IMR-90 (cell line): ENCODE data around the gene GINS3. TPM values are rescaled to one million over a fixed set of nuclear protein-coding genes. Genes with fewer than 3 reads are reported as not detected.

Source experiments
- ATAC-seq: fragments of 200-7000 bp; cut with Tn5 transposase; 2 replicates; pipeline ENCODE4 v1.9.1; 2020; ENCODE audit warnings: low read depth, mild to moderate bottlenecking, moderate library complexity
- BruUV-seq: library from RNA; stranded (reverse); fragments of 400-500 nt; replicated peaks from 2 replicates; lab custom pipeline; 2021; lab: Mats Ljungman, UMichigan
- CTCF ChIA-PET: fragments of 300-600 bp; formaldehyde crosslinking; extraction: SDS; loops from one replicate; lab custom pipeline; 2021; ENCODE audit warnings: antibody characterized with exemption; lab: Yijun Ruan, JAX
- POLR2A ChIA-PET: fragments of 300-600 bp; sonication (Branson Sonifier 250); formaldehyde crosslinking; loops from one replicate; lab custom pipeline; 2022; ENCODE audit warnings: antibody characterized with exemption; ENCODE audit not compliant: unreplicated experiment; lab: Charles Lee
- DNase-seq: peaks from one replicate; pipeline ENCODE4 v3.0.0; 2013
- H2AFZ ChIP-seq: replicated peaks from 2 replicates; pipeline ENCODE3; 2013; ENCODE audit warnings: low read length, mild to moderate bottlenecking; ENCODE audit not compliant: poor library complexity
- H2AK5ac ChIP-seq: 2 replicates; pipeline ENCODE4 v1.6.1; 2013; ENCODE audit warnings: low read depth, low read length, inconsistent platforms
- H2AK9ac ChIP-seq: replicated peaks from 2 replicates; pipeline ENCODE3; 2013; ENCODE audit warnings: mild to moderate bottlenecking, low read depth, low read length, moderate library complexity; ENCODE audit not compliant: poor library complexity
- H2BK120ac ChIP-seq: 2 replicates; pipeline ENCODE4 v1.6.1; 2013; ENCODE audit warnings: low read depth, low read length, inconsistent platforms
- H2BK15ac ChIP-seq: 3 replicates; pipeline ENCODE4 v1.6.1; 2013; ENCODE audit warnings: low read depth, low read length, inconsistent platforms
- H2BK20ac ChIP-seq: 2 replicates; pipeline ENCODE4 v1.6.1; 2013; ENCODE audit warnings: low read depth, mild to moderate bottlenecking, inconsistent platforms, low read length, moderate library complexity
- H2BK5ac ChIP-seq: 2 replicates; pipeline ENCODE4 v1.6.1; 2013; ENCODE audit warnings: mild to moderate bottlenecking, low read depth, low read length, inconsistent platforms; ENCODE audit not compliant: poor library complexity, severe bottlenecking
- H3K14ac ChIP-seq: replicated peaks from 2 replicates; pipeline ENCODE4 v1.6.1; 2013; ENCODE audit warnings: low read depth, low read length, inconsistent platforms
- H3K18ac ChIP-seq: 2 replicates; pipeline ENCODE4 v1.6.1; 2013; ENCODE audit warnings: low read depth, low read length, control low read depth
- H3K23ac ChIP-seq: 2 replicates; pipeline ENCODE4 v1.6.1; 2013; ENCODE audit warnings: low read depth, low read length, inconsistent platforms
- H3K27ac ChIP-seq: 2 replicates; pipeline ENCODE4 v1.5.1; 2013; ENCODE audit warnings: mild to moderate bottlenecking, control low read depth, low read length; ENCODE audit not compliant: insufficient read depth
- H3K27me3 ChIP-seq: 2 replicates; pipeline ENCODE4 v1.6.1; 2013; ENCODE audit warnings: low read length; ENCODE audit not compliant: control insufficient read depth, insufficient read depth
- H3K36me3 ChIP-seq: 2 replicates; pipeline ENCODE4 v1.6.1; 2013; ENCODE audit warnings: low read length, mixed read lengths; ENCODE audit not compliant: control insufficient read depth, insufficient read depth
- H3K4ac ChIP-seq: 2 replicates; pipeline ENCODE4 v1.6.1; 2013; ENCODE audit warnings: low read depth, low read length, inconsistent platforms
- H3K4me1 ChIP-seq: 2 replicates; pipeline ENCODE4 v1.6.1; 2013; ENCODE audit warnings: low read length, mixed read lengths; ENCODE audit not compliant: control insufficient read depth, insufficient read depth
- H3K4me2 ChIP-seq: 2 replicates; pipeline ENCODE4 v1.6.1; 2013; ENCODE audit warnings: low read depth, mild to moderate bottlenecking, control low read depth, low read length, moderate library complexity
- H3K4me3 ChIP-seq: 2 replicates; pipeline ENCODE4 v1.5.1; 2013; ENCODE audit warnings: low read depth, mild to moderate bottlenecking, control low read depth, low read length, moderate library complexity; ENCODE audit not compliant: insufficient read depth
- H3K56ac ChIP-seq: 2 replicates; pipeline ENCODE4 v1.6.1; 2013; ENCODE audit warnings: low read length, inconsistent platforms; ENCODE audit not compliant: insufficient read depth; ENCODE audit errors: extremely low read depth
- H3K79me1 ChIP-seq, 2 experiments: 2 replicates each; pipeline ENCODE4 v1.6.1; 2013; ENCODE audit warnings: low read length in 2 of 2, inconsistent platforms in 1 of 2, low read depth in 1 of 2
- H3K9ac ChIP-seq: 2 replicates; pipeline ENCODE4 v1.6.1; 2013; ENCODE audit warnings: low read depth, low read length, control low read depth
- H3K9me1 ChIP-seq: 2 replicates; pipeline ENCODE4 v1.6.1; 2013; ENCODE audit warnings: low read length, inconsistent platforms; ENCODE audit not compliant: insufficient read depth
- H3K9me3 ChIP-seq: 2 replicates; pipeline ENCODE4 v1.6.1; 2013; ENCODE audit warnings: low read length; ENCODE audit not compliant: control insufficient read depth, insufficient read depth
- H4K20me1 ChIP-seq: 2 replicates; pipeline ENCODE4 v1.6.1; 2013; ENCODE audit warnings: low read length, inconsistent platforms; ENCODE audit not compliant: insufficient read depth
- H4K5ac ChIP-seq: 2 replicates; pipeline ENCODE4 v1.6.1; 2013; ENCODE audit warnings: mild to moderate bottlenecking, low read depth, low read length, control low read depth
- H4K8ac ChIP-seq, 2 experiments: 2 replicates each; pipeline ENCODE4 v1.6.1; 2013; ENCODE audit warnings: low read depth in 2 of 2, low read length in 2 of 2, control low read depth in 1 of 2, inconsistent platforms in 1 of 2
- H4K91ac ChIP-seq: 2 replicates; pipeline ENCODE4 v1.6.1; 2013; ENCODE audit warnings: low read depth, low read length, inconsistent platforms; ENCODE audit not compliant: insufficient read depth
- CEBPB ChIP-seq: IDR thresholded peaks from 2 replicates; pipeline ENCODE4 v1.6.1; 2012; ENCODE audit warnings: low read depth, low read length, improper control_type of control experiment
- MAZ ChIP-seq: IDR thresholded peaks from 2 replicates; pipeline ENCODE4 v1.6.1; 2012; ENCODE audit warnings: low read depth, mild to moderate bottlenecking, low read length, improper control_type of control experiment, moderate library complexity, borderline replicate concordance
- NFE2L2 ChIP-seq: fragments of 150-350 bp; IDR thresholded peaks from 2 replicates; pipeline ENCODE4 v1.6.1; 2016; ENCODE audit warnings: low read depth, mild to moderate bottlenecking, low read length
- POLR2A ChIP-seq: IDR thresholded peaks from 2 replicates; pipeline ENCODE4 v1.6.1; 2012; ENCODE audit warnings: mild to moderate bottlenecking, low read depth, low read length
- RAD21 ChIP-seq: IDR thresholded peaks from 2 replicates; pipeline ENCODE4 v1.6.1; 2012; ENCODE audit warnings: low read length, improper control_type of control experiment
- RFX5 ChIP-seq: IDR thresholded peaks from 2 replicates; pipeline ENCODE4 v1.8.0; 2012; ENCODE audit warnings: low read depth, mild to moderate bottlenecking, low read length, moderate library complexity
- SMC3 ChIP-seq: fragments of 150-350 bp; IDR thresholded peaks from 2 replicates; pipeline ENCODE4 v1.6.1; 2016; ENCODE audit warnings: low read depth, mild to moderate bottlenecking, antibody characterized with exemption, low read length, moderate library complexity
- WGBS, 2 experiments: methylation state at CpG; one replicate each; pipeline versions ENCODE4 v1.1.5 to v1.1.7; 2013; ENCODE audit warnings: missing lambda C conversion rate in 2 of 2; ENCODE audit not compliant: insufficient read length in 1 of 2; ENCODE audit errors: extremely low coverage in 2 of 2; 5-methylcytosine and 5-hydroxymethylcytosine counted together
- dilution Hi-C: fragments of 300-500 bp; cut with HindIII; formaldehyde crosslinking; loops from one replicate; pipeline ENCODE4 v1.14.3; 2018; ENCODE audit warnings: low sequenced_read_pairs; ENCODE audit not compliant: unreplicated experiment
- in situ Hi-C: fragments of 300-500 bp; cut with MboI; formaldehyde crosslinking; loops from 3 replicates; pipeline ENCODE4 v1.14.3; 2019; ENCODE audit warnings: low sequenced_read_pairs, inconsistent platforms, mixed read lengths
- intact Hi-C: fragments of 100-400 bp; cut with micrococcal nuclease; formaldehyde crosslinking; loops from 2 replicates; pipeline ENCODE4 v1.10.0; 2022
- polyA plus RNA-seq, 3 experiments: library from polyadenylated mRNA; depleted of rRNA; stranded (reverse); fragments of >200 nt; gene quantifications; 2 replicates each; pipeline ENCODE4 v1.2.3, GENCODE V29; 2012; ENCODE audit warnings: low replicate concordance in 1 of 3
- total RNA-seq: library from RNA; depleted of rRNA; stranded (reverse); fragments of >200 nt; gene quantifications from 2 replicates; pipeline ENCODE4 v1.2.3, GENCODE V29; 2012

GINS3 gene
- total and polyA plus RNA-seq, 2 of the 4 experiments (the other 2 are of a cell fraction), result 5.2 to 5.4 TPM

GRCh38 chr16:58425245-58425644, 33.0 kb downstream of the GINS3 start:
- H3K56ac ChIP-seq, result no peak overlapping the region
- ChIA-PET CTCF (no interaction called here), POLR2A (no interaction called here)
- H2AFZ ChIP-seq, result no peak overlapping the region
- H3K4me2 ChIP-seq, result no peak overlapping the region
- DNase-seq (no peak), ATAC-seq (no peak)
- no peak overlapping the region for H3K4me3 ChIP-seq
- no peak overlapping the region for H3K9ac ChIP-seq
- no peak overlapping the region for H3K18ac ChIP-seq
- no peak overlapping the region for H4K8ac ChIP-seq
- no TSS peak for BruUV-seq
- no peak overlapping the region for H2AK5ac ChIP-seq
- no peaks in the 10 kb centered on the region for H3K36me3 ChIP-seq
- WGBS, 2 experiments, result 38% methylated on average over 3 of the region's 8 CpGs; no CpG with 5 or more reads in 1 of the 2 experiments
- in situ Hi-C loops (no loop called here), dilution Hi-C loops (no loop called here), intact Hi-C loops (no loop called here)
- H3K9me1 ChIP-seq, result no peaks in the 10 kb centered on the region
- H2BK5ac ChIP-seq, result no peak overlapping the region
- no peak overlapping the region for H4K91ac ChIP-seq
- peaks cover 14% of the 10 kb centered on the region; the same call in 1 of the 2 replicates for H3K27me3 ChIP-seq
- no peak overlapping the region for H3K27ac ChIP-seq
- no peak overlapping the region for H2AK9ac ChIP-seq
- no peaks in the 10 kb centered on the region for H3K79me1 ChIP-seq
- H3K4ac ChIP-seq, result no peak overlapping the region
- no peaks in the 10 kb centered on the region for H4K20me1 ChIP-seq
- H3K4me1 ChIP-seq, result no peaks in the 10 kb centered on the region
- H2BK15ac ChIP-seq, result no peak overlapping the region
- no peak overlapping the region for H3K14ac ChIP-seq
- no peaks in the 10 kb centered on the region for H3K9me3 ChIP-seq
- no peak for TF ChIP-seq MAZ
- no peak for TF ChIP-seq RAD21
- TF ChIP-seq NFE2L2, result no peak
- no peak for TF ChIP-seq POLR2A
- no peak for TF ChIP-seq SMC3
- no peak for TF ChIP-seq RFX5
- no peak for TF ChIP-seq CEBPB
- no peak overlapping the region for H2BK120ac ChIP-seq
- H4K5ac ChIP-seq, result no peak overlapping the region
- H2BK20ac ChIP-seq, result no peak overlapping the region
- no peak overlapping the region for H3K23ac ChIP-seq
